ENCODE measurements around the gene KLRC4.

Gene KLRC4

GRCh38 chr12:10361084-10361483 lies 48.5 kb downstream of the KLRC4 start:
- H3K27me3 ChIP-seq (ENCODE audit: low read depth) = no peaks in the 10 kb centered on the region
- in situ Hi-C loops (cut with MboI; ENCODE audit: low sequenced_read_pairs) = no loop called here
- H3K36me3 ChIP-seq (replicated peaks) = no peaks in the 10 kb centered on the region; the same call in 1 of the 2 replicates
- peaks cover 51% of the 10 kb centered on the region for H3K4me1 ChIP-seq
- no peak overlapping the region for H3K4me3 ChIP-seq
- H3K9me3 ChIP-seq = no peaks in the 10 kb centered on the region; the same call in 1 of the 2 replicates
- DNase-seq (ENCODE audit: low spot score in 2 of 2) = peak; percentile 67 to 72

- no peaks in the 10 kb centered on the region; the same call in 1 of the 2 replicates for H3K9me3 ChIP-seq
- H3K4me3 ChIP-seq = no peak overlapping the region
- H3K27me3 ChIP-seq (ENCODE audit: low read depth) = no peaks in the 10 kb centered on the region
- peaks cover 38% of the 10 kb centered on the region for H3K4me1 ChIP-seq
- in situ Hi-C loops (cut with MboI; ENCODE audit: low sequenced_read_pairs) = no loop called here
- no peak for DNase-seq (ENCODE audit: low spot score in 2 of 2)
- H3K36me3 ChIP-seq (replicated peaks) = no peaks in the 10 kb centered on the region; the same call in 1 of the 2 replicates
These were observed 50.6 kb downstream of the KLRC4 start for GRCh38 chr12:10358969-10359368.

GRCh38 chr12:10358131-10358530 lies 51.4 kb downstream of the KLRC4 start:
- in situ Hi-C loops (cut with MboI; ENCODE audit: low sequenced_read_pairs) = no loop called here
- H3K27me3 ChIP-seq (ENCODE audit: low read depth) = no peaks in the 10 kb centered on the region
- no peak overlapping the region for H3K4me3 ChIP-seq
- DNase-seq (ENCODE audit: low spot score in 2 of 2) = no peak
- H3K36me3 ChIP-seq (replicated peaks) = no peaks in the 10 kb centered on the region; the same call in 1 of the 2 replicates
- H3K9me3 ChIP-seq = no peaks in the 10 kb centered on the region; the same call in 1 of the 2 replicates
- peaks cover 33% of the 10 kb centered on the region for H3K4me1 ChIP-seq
